ENCODE results near the gene RPS27.
"Not testable (repeated sequence)": the region's sequence is repeated elsewhere in the genome, so short reads cannot be mapped to it uniquely, and the experiment has no call there.

Gene RPS27

DNA sequence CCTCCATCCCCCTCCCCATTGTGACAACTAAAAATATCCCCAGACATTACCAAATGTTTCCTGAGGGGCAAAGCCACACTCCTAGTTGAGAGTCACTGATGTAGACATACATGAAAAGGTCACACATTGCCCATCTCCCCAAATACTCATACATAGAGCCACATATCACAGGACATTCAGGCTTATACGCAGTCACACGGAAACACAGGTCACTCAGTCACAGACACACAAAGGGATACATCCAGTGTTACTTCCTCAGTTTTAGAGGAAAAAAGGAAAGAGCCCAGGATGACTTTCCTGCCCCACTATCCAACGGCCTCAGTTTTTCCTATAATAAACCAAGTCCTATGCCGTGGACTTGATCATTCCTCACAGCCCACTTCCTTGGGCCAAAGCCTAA, 29.1 kb upstream of the RPS27 start:
- no peak for DNase-seq (ENCODE audit: low read depth)

DNA sequence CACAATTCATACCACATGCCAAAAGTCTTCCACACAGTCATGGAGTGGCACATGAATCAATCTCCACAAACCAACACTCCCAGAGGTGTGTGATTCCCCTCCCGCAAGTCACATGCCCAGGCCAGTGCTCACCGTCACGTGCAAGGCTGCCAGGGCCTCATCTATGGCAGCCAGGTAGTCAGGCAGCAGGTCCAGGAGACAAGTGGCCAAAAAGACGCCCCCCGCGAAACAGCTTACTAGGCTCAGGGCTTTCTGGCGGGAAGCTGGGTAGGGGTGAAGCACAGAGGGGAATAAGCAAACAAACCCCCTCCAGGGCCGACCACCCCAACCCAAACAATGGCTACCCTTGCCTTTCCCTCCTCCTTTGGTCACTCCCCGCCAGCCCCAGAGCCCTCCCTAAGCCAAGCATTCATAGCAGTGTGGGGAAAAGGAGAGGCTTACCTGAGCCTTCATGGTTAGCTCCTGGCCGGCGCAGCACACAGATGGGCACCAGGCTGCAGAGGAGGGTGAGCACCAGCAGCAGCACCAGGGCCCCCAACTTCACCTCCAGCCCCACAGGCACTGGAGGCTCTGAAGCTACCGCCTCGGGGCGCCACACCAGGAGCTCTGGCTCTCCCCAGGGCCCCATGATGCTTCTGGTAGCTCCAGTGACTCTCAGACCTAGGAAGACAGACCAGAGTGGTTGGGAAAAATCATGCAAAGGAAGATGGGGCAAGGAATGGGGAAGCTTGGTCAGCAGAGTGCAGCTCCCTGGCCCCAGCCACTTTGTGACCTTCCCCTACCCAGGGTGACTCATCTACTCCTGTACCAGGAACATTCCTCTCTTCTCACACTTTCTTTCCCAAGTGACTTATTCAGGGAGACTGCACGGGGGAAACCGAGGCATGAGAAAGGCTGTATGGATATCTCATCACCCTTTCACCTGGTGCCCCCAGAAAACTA, 28.2 kb upstream of the RPS27 start:
- DNase-seq (ENCODE audit: low read depth) = no peak

DNA sequence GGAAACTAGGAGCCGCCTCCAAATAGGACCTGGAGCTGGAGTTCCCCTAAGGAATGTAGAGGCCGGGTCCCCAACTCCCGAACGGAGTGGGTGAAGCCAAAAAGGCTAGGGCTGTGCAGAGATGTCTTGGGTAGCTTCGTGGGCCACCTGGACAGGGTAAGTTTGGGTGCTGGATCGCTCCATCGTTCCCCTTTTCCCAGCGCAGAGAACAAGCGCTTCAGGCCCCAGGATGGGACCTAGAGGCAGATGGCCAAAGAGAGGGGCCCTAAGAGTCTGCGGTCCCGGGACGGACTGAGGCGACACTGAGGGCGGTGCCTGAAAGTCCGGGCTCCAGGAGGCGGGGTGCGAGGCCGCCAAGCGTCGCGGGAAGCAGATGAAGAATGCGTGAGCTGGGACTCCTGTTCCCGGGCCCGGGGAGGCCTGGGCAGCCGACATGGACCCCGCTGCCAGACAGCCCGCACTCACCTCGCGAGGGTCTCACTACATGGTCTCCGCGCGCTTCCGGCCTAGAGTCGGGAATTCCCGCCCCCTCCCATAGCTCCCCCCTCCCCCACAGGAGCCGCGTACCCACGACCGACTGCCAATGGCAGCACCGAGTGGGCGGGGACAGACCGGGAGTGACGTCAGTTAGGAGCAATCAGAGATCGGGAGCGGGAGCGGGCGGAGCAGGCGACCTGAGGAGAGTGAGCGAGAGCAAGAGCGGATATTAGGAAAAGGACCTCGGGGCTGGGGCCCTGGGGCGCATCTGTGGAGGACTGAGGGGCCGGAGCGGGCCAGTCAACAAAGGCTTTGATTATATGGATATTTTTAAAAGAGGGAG, 27.3 kb upstream of the RPS27 start, which contains the start of gene SLC39A1:
SLC39A1 (minus strand) TSS at position 508 of the 820 bp plus-strand sequence. CDS start 822 bp downstream, outside the sequence.
- peak; percentile 90 for DNase-seq (ENCODE audit: low read depth)

DNA sequence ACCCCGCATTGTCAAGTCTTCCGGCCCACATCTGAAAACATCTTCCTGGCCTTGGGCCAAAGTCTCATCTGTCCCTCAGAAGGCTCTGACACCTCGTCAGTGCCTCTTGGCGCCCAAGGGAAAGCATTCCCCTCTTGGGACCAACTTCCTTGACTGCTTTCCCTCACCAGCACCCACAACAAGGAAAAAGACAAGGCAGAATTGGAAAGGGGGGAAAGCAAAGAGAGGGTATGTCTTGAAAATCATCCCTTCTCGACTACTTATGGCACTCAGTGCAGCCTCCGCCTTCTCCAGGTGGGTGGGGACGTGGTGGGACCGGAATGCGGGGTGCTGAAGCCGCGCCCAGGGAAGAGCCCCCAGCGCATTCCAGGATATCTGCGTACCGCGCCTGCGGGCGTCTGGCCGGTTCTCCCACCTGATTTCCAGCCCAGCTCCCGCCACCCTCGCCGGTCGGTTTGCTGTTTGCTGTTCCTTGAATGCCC, 26.7 kb upstream of the RPS27 start:
- DNase-seq (ENCODE audit: low read depth) = no peak

DNA sequence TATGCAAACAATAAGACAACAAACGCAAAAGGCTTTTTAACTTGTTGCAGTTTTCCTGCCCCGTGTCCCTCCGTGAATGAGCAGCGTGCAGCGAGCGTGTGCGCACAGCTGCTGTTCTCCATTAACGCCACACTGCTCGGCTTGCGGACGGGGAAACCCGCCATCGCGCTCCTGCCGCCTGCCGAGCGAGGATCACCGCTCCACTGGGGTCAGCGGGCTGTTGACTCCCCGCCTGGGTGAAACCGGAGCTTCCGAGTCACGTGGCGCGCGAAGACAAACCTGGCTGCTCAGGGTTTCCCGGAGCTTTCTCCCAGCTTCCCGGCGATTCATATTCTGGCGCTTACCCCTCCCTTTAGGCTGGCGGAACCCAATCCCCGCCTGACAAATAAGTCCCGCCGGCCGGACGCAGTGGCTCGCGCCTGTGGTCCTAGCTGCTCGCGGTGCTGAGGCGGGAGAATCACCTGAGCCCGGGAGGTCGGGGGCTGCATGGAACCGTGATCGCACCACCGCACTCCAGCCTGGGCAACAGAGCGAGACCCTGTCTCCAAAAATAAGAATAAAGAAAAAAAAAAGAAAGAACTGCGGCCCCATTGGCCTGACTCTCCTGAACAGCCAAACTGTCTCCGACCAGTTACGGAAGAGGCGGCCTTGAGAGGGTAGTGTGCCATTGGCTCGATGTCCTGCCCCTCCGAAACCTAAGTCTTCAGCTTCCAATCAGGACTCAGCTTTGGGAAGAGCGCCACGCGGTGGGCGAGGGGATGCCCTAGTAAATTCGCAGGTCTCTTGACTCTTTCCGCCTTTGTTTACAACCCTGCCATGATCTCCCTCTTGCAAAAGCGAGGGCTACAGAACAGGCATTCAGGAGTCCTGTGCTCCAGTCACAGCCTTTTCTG, 23.2 kb upstream of the RPS27 start, which contains the start of gene CREB3L4:
CREB3L4 (plus strand) TSS at position 796 of the 893 bp plus-strand sequence. CDS start 624 bp downstream, outside the sequence.
- DNase-seq (ENCODE audit: low read depth) = peak; percentile 70

DNA sequence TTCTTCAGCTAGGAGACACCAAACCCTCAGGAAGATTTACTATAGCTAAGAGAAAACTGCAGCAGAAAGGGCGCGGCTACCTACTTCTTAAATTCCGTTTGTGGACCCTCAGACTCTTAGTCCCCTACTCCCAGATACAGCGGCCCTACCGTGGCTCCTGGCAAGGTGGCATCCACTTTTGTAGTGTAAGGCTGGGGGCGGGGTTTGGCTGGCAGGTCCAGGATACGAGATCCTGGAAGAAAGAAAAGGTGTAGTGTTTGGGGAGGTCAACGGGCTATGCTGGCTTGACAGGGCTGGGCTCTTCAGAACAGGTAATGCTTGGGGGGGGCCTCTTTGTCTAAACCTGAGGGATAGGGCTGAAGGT, 22.6 kb upstream of the RPS27 start:
- no peak for DNase-seq (ENCODE audit: low read depth)

DNA sequence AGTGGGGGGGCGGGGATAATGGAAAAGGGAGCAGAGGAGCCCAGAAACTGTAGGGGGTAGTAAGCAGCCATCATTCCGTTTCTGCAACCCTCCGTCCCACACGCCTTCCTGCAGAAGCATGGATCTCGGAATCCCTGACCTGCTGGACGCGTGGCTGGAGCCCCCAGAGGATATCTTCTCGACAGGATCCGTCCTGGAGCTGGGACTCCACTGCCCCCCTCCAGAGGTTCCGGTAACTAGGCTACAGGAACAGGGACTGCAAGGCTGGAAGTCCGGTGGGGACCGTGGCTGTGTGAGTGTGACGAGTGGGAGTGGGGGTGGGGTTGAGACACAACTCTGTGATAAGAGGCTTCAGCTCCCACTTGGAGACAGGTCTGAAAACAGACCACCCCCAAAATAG, 22.2 kb upstream of the RPS27 start:
- DNase-seq (ENCODE audit: low read depth) = no peak

DNA sequence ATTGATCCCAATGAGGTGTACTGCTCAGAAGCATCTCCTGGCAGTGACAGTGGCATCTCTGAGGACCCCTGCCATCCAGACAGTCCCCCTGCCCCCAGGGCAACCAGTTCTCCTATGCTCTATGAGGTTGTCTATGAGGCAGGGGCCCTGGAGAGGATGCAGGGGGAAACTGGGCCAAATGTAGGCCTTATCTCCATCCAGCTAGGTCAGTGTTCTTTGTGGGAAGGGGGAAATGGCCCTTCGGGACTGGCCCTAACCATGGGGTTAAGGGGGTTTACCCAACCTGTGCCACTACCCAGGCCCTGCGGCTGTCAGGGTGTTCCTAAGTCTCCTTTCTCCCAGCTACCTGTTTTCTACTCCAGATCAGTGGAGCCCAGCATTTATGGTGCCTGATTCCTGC, 21.6 kb upstream of the RPS27 start:
- DNase-seq (ENCODE audit: low read depth) = no peak

DNA sequence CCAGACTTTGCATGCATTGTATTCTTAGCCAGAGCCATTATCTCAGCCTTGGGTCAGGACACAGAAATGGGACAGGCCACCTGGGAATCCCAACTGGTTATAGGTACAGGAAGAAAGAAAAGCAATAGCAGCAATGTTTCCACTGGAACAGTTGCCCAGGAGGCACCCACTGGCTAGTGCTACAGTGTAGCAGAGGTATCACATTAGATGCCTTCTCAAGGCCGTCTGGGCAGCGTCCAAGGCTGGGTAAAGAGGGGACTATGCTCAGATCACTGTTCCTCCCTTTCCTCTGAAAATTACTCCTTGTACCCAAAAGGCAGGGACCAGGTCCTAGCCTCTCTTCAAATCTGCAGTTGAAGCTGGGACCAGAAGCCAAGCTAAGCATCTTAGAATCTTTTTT, 20.2 kb upstream of the RPS27 start:
- no peak for DNase-seq (ENCODE audit: low read depth)

DNA sequence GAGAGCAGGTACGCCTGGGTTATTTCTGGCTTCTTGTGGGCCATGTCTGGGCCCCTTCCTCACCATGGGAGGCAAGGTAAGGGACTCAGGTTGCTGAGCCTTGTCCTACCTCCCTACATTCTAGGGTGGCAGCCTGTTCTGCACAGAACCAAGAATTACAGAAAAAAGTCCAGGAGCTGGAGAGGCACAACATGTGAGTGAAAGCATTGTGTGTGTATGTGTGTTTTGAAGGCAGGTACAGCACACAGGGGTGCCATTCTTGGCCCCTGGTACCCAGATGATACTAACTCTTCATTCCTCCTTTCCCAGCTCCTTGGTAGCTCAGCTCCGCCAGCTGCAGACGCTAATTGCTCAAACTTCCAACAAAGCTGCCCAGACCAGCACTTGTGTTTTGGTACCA, 17.5 kb upstream of the RPS27 start:
- DNase-seq (ENCODE audit: low read depth) = no peak

DNA sequence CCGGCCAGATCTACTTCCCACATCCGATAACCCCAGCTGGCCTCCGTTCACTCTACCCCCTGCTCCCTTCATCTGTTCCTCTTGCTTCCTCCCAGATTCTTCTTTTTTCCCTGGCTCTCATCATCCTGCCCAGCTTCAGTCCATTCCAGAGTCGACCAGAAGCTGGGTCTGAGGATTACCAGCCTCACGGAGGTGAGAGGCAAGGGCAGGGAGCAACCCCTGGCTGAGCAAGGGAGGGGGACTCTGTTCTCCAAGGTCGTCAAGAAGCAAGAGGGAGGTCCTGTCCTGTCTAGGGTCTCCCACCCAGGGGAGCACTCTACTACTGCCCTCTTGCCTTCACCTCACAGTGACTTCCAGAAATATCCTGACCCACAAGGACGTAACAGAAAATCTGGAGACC, 17.0 kb upstream of the RPS27 start:
- no peak for DNase-seq (ENCODE audit: low read depth)

DNA sequence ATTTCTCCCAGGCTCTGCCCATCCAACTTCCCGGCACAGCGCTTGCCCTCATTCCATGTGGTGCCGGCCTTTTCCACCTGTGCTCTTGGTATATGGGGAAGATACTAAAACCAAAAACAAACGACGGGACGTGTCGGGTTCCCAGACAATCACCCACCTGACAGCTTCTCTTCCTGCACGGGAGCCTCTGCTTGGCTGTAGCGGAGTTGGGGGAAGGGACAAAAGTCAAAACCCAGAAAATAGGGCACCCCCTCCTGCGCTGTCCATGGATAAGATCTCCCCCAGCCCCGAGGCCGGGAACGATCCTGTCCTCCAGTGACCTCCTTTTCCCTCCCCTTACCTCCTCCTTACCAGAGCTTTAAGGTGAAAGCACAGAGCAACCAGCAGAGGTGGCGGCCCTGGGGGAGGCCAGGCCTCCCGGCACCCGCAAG, 13.7 kb upstream of the RPS27 start:
- DNase-seq (ENCODE audit: low read depth) = no peak

DNA sequence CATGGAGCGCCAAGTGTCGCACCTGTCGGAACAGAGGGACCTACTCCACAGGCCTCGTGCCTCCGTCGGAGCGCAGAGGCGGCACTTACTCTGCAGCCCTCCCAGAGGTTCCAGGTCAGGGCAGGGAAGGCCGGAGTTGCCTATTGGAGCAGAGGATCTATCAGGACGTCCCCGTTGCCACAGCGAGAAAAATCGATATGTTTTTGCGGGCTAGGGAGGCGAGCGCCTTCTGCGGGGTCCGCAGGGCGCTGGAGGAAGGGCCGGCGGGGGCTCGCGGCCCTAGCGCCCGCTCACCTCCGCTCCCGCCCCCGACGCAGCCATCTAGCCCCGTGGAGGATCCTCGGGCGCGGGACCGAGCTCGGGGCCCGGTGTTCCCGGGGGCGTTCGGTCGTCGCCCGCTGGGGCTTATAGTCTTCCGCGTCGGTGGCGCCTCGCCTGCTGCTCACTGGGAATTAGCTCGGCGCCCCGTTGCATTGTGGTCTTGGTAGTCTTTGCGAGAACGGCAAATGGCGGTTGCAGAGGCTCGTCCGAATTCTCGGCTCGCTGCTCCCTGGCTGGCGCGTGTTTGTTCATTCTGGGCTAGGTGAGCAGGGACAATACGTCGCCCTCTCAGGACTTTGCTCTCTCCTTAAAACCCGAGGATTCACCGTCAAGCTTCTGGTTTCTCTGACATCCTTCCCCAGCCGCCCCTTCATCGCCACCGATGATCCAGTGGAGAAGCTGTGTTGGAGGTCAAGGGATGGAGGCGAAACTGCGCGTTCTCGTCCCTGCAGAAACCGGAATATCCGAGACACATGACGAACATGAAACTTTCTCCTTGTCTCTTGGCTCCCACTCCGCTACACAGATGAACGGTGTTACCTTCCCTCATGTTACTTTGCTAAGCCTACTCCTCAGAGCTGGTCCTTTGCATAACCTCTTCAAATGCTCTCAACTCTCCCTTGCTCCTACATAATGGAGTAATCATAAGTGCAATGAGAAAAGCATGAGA, 13.0 kb upstream of the RPS27 start, which contains the start of gene JTB:
JTB (minus strand) TSS at position 425 of the 991 bp plus-strand sequence; CDS start at position 3, 422 bp downstream.
- DNase-seq (ENCODE audit: low read depth) = peak; percentile 82

DNA sequence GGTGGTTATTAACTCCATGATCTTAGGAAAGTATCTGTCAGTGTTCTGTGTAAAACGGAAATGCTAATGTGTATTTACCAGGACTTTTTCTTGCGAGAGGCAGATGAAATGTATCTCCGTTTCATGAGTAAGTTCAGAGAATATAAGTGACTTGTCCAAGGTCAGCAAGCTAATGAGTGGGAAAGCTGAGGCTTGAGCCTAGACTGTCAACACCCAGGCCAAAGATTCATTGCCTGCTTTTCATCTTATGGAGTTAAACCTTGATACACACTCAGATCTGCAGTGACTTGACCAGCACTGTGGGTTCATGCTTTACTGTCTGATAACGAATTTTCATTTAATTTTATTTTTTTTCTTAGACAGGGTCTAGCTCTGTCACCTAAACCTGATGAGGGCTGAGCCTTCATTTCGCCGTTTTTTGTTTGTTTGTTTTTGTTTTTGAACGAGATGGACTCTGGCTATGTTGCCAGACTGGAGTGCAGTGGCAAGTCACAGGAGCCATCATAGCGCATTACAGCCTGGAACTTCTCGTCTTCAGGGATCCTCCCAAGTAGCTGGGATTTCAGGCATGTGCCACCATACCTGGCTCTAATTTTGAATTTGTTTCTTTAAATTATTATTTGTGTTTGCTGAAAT, 12.2 kb upstream of the RPS27 start:
- DNase-seq (ENCODE audit: low read depth) = no peak

DNA sequence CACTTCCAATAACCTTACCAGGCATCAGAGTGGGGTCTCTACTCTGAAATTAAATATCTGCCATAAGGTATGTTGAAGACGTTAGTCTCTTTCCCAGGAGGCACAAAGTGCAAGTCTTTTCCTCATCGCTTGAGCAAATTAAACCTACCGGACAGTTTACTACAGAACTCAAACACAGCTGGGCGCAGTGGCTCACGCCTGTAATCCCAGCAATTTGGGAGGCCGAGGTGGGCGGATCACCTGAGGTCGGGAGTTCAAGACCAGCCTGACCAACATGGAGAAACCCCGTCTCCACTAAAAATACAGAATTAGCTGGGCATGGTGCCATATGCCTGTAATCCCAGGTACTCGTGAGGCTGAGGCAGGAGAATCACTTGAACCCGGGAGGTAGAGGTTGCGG, 11.5 kb upstream of the RPS27 start:
- not testable (repeated sequence) for DNase-seq (ENCODE audit: low read depth)

DNA sequence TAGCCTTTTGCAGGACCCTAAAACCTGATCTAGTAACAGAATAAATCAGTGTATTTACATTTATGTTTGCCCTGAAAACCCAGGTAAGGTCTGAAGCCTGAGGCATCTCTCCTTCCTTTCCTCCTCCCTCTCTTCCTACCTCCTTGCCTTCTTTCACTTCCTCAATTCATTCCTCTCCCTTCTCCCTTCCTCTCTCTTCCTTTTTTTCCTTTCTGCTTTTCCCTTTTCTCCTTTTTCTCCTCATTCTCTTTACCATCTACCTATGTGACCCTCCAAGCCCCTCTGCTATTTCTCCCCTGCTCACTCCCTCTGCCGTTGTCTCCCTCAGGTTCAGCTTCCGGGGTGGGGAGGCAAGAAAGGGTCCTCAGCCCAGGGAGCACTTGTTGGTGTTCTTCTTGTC, 8.8 kb upstream of the RPS27 start:
- not testable (repeated sequence) for DNase-seq (ENCODE audit: low read depth)

DNA sequence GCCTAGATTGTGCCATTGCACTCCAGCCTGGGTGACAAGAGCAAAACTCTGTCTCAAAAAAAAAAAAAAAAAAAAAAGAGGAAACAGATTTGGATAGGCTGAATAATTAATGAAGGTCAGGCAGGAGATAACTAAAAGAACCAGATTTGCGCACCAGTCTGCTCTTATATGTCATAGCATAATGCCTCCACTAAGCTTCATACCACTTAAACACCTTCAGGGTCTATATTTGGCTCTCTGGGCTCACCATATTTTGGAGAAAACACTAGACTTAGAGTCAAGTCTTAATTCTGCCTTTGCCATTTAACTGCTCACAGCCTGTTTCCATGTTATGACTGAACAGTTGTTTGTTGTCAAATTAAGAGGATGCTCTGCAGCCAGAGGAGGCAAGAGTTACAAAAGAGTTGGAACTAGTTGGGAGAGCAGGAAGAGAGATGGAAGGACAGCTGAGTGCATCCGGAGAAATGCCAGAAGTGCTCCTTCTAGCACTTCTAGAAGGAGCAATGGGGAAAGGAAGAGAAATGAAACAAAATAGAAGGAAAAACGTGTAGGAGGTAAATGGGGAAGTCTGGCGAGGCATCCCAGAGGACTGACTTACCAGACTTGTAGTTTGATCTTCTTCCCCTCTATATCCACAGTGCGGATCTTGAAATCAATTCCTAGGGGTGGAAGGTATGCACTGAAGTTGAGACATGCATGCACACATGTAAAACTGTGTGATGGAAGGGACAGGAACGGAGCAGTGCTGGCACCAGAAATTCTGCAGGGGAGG, 6.3 kb upstream of the RPS27 start:
- no peak for DNase-seq (ENCODE audit: low read depth)

DNA sequence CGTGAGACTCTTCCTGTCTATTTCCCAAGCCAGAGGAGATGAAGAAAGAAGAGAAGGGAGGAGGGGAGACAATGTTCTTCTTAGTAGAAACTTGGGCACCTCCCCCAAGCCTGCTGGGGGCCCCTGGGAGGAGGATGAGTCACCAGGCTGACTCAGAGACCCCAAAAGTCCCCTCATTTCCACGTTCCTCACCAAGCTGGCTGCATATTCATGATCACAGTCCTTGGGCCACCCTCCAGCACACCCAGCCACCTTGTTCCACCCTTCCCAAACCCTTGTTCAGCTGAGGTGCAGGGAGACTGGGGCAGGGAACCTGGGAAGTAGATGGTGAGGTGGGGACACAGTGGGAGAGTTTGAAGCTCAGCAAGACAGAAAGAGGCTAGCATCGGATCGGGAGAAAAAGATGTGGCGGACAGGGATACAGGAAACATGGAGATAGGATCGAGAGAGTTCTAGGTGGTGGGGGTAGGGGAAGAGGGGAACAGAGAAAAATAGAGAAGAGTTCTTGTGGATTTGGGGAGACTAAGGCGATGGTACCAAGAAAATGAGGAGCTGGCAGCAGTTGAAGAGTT, 5.1 kb upstream of the RPS27 start:
- DNase-seq (ENCODE audit: low read depth) = peak; percentile 42

Data from stimulated activated CD8-positive, alpha-beta memory T cell treated with anti-CD3 and anti-CD28 coated beads, Interleukin-4, amount 100 ng/mL, for 24 hours (primary cell).